Smooth muscle cell (in vitro differentiated cells): Measurements from ENCODE around the gene CARD11. TPM values are rescaled to one million over a fixed set of nuclear protein-coding genes. Genes with fewer than 3 reads are reported as not detected.

Source experiments
- DNase-seq: peaks from one replicate; lab custom pipeline; 2025; ENCODE audit not compliant: unreplicated experiment; lab: John Stamatoyannopoulos, UW
- H2AFZ ChIP-seq: fragments of 200-600 bp; sonication (generic); 2 replicates; pipeline ENCODE4 v1.6.0; 2016; ENCODE audit warnings: antibody characterized with exemption, low read depth, mild to moderate bottlenecking
- H3F3A ChIP-seq: fragments of 200-600 bp; sonication (generic); 2 replicates; pipeline ENCODE4 v1.6.0; 2017; ENCODE audit warnings: antibody characterized with exemption, low read depth
- H3K27ac ChIP-seq: fragments of 200-600 bp; sonication (generic); 2 replicates; pipeline ENCODE4 v1.5.1; 2016; ENCODE audit warnings: low read depth, mild to moderate bottlenecking
- H3K27me3 ChIP-seq: fragments of 200-600 bp; sonication (generic); 2 replicates; pipeline ENCODE4 v1.6.1; 2016; ENCODE audit warnings: low read depth, mild to moderate bottlenecking
- H3K36me3 ChIP-seq: fragments of 200-600 bp; sonication (generic); 2 replicates; pipeline ENCODE4 v1.5.1; 2016; ENCODE audit warnings: low read depth
- H3K4me1 ChIP-seq: fragments of 200-600 bp; sonication (generic); 2 replicates; pipeline ENCODE4 v1.5.1; 2016; ENCODE audit warnings: low read depth
- H3K4me2 ChIP-seq: fragments of 200-600 bp; sonication (generic); 2 replicates; pipeline ENCODE4 v1.6.0; 2016; ENCODE audit warnings: mild to moderate bottlenecking
- H3K4me3 ChIP-seq: fragments of 200-600 bp; sonication (generic); 2 replicates; pipeline ENCODE4 v1.5.1; 2016; ENCODE audit warnings: mild to moderate bottlenecking
- H3K79me2 ChIP-seq: fragments of 200-600 bp; sonication (generic); 2 replicates; pipeline ENCODE4 v1.6.0; 2016; ENCODE audit warnings: low read depth, mild to moderate bottlenecking
- H3K9ac ChIP-seq: fragments of 200-600 bp; sonication (generic); 2 replicates; pipeline ENCODE4 v1.6.0; 2016; ENCODE audit warnings: low read depth
- H3K9me3 ChIP-seq: fragments of 200-600 bp; sonication (generic); replicated peaks from 2 replicates; pipeline ENCODE4 v1.5.1; 2016; ENCODE audit warnings: low read depth
- H4K20me1 ChIP-seq: fragments of 200-600 bp; sonication (generic); 2 replicates; pipeline ENCODE4 v1.6.0; 2016; ENCODE audit warnings: low read depth
- WGBS: methylation state at CpG from one replicate; pipeline ENCODE4 v1.1.7; 2016; ENCODE audit warnings: low lambda C conversion rate; 5-methylcytosine and 5-hydroxymethylcytosine counted together
- polyA plus RNA-seq: library from polyadenylated mRNA; unstranded; fragments of >200 nt; fragmentation: Nextera tagmentation; extraction: Ambion mirVana; gene quantifications from 2 replicates; pipeline ENCODE4 v1.2.1, GENCODE V29; 2016
- total RNA-seq: library from RNA; depleted of rRNA; stranded (reverse); fragments of >200 nt; gene quantifications from 2 replicates; pipeline ENCODE4 v1.2.3, GENCODE V29; 2014
- TF ChIP-seq, protein P1 (sequence below): fragments of 200-600 bp; sonication (generic); IDR thresholded peaks from 2 replicates; pipeline ENCODE4 v1.5.1; 2017; ENCODE audit warnings: borderline replicate concordance, mild to moderate bottlenecking, antibody characterized with exemption; ENCODE audit not compliant: insufficient read depth, poor library complexity, severe bottlenecking

Gene CARD11
- total and polyA plus RNA-seq, 2 experiments from 2014 or later: 1.3 to 2.4 TPM

DNA sequence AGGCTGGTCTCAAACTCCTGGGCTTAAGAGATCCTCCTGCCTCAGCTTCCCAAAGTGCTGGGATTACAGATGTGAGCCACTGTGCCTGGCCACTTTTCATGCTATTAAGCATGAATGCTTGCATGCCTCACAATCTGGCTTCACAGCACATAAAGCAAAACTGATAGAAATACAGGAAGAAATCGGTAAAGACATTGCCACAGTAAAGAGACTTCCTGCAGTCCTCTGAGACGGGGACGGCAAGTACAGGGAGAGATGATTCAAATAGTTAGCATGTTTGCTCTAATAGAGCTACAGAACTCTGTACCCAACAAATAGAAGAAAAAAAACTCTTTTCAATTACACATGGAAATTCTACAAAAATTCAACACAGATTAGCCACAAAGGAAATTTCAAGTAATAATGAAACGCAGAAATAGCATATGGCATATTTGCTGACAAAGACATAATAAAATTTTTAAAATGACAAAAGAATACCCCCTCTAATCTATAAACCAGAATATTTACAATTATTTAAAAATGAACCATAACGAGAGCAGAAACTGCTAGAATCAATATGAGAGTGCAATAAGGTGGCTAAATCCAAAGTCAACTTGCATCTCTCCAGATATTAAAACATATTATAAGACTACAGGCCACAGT lies 32.3 kb downstream of the CARD11 start:
- no peak overlapping the region for H3K27ac ChIP-seq
- H2AFZ ChIP-seq: no peak overlapping the region
- no peak overlapping the region for H3K4me2 ChIP-seq
- H3K9me3 ChIP-seq: no peaks in the 10 kb centered on the region
- H3F3A ChIP-seq: no peaks in the 10 kb centered on the region
- no peaks in the 10 kb centered on the region for H3K27me3 ChIP-seq
- no peaks in the 10 kb centered on the region for H3K4me1 ChIP-seq
- no peaks in the 10 kb centered on the region for H4K20me1 ChIP-seq
- TF ChIP-seq, protein P1, sequence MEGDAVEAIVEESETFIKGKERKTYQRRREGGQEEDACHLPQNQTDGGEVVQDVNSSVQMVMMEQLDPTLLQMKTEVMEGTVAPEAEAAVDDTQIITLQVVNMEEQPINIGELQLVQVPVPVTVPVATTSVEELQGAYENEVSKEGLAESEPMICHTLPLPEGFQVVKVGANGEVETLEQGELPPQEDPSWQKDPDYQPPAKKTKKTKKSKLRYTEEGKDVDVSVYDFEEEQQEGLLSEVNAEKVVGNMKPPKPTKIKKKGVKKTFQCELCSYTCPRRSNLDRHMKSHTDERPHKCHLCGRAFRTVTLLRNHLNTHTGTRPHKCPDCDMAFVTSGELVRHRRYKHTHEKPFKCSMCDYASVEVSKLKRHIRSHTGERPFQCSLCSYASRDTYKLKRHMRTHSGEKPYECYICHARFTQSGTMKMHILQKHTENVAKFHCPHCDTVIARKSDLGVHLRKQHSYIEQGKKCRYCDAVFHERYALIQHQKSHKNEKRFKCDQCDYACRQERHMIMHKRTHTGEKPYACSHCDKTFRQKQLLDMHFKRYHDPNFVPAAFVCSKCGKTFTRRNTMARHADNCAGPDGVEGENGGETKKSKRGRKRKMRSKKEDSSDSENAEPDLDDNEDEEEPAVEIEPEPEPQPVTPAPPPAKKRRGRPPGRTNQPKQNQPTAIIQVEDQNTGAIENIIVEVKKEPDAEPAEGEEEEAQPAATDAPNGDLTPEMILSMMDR: no peak
- no peak overlapping the region for H3K4me3 ChIP-seq
- H3K9ac ChIP-seq: no peak overlapping the region
- H3K36me3 ChIP-seq: no peaks in the 10 kb centered on the region
- H3K79me2 ChIP-seq: no peaks in the 10 kb centered on the region
- DNase-seq: no peak
- WGBS: 83% methylated on average over 5 of the region's 5 CpGs

DNA sequence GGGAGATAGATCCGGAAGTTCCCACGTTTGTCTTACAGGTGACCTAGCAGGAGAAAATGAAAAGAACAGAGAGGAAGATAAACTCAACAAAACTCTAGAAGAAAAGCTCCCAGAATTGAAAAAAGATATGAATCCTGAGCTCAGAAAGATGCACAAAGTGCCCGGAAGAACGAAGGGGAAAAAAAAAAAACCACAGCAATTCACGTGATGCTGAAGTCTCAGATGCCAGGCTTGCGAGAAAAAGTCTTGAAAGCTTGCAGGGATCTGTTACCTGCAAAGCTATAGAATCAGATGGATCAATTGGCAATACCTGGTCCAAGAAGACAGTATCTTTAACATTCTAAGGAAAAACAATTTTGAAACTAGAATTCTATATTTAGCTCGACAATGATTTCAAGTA lies 33.5 kb downstream of the CARD11 start:
- H2AFZ ChIP-seq: no peak overlapping the region
- no peaks in the 10 kb centered on the region for H4K20me1 ChIP-seq
- no peak overlapping the region for H3K4me2 ChIP-seq
- no peaks in the 10 kb centered on the region for H3K4me1 ChIP-seq
- TF ChIP-seq, protein P1: no peak
- H3K9ac ChIP-seq: no peak overlapping the region
- no peaks in the 10 kb centered on the region for H3K27me3 ChIP-seq
- no peak for DNase-seq
- H3K4me3 ChIP-seq: no peak overlapping the region
- H3K9me3 ChIP-seq: no peaks in the 10 kb centered on the region
- H3K36me3 ChIP-seq: no peaks in the 10 kb centered on the region
- WGBS: 88% methylated on average over 7 of the region's 7 CpGs
- no peaks in the 10 kb centered on the region for H3K79me2 ChIP-seq
- no peak overlapping the region for H3K27ac ChIP-seq
- H3F3A ChIP-seq: no peaks in the 10 kb centered on the region

DNA sequence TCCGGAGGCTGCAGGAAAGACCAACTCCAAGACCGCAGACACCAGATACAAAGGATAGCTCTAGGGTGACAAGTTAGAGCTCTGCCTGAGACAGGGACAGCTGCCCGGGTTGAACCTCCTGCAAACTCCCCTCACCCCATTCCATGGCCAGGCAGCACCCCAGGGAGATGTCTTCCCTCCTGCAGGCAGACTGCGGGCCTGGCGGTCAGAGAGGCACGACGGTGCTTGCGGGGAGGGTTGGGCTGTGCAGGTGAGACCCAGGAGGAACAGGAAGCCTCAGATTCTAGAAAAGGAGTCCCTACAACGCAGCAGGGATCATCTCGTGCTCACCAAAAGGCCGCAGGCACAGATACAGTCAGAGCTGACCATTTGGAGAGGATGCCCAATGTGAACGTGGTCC lies 34.6 kb downstream of the CARD11 start:
- H3K27ac ChIP-seq: no peak overlapping the region
- H3K4me1 ChIP-seq: no peaks in the 10 kb centered on the region
- H3F3A ChIP-seq: no peaks in the 10 kb centered on the region
- H3K4me2 ChIP-seq: no peak overlapping the region
- WGBS: 95% methylated on average over 12 of the region's 12 CpGs
- no peak overlapping the region for H3K9ac ChIP-seq
- H3K9me3 ChIP-seq: no peaks in the 10 kb centered on the region
- no peaks in the 10 kb centered on the region for H3K36me3 ChIP-seq
- H2AFZ ChIP-seq: no peak overlapping the region
- TF ChIP-seq, protein P1: no peak
- no peaks in the 10 kb centered on the region for H3K79me2 ChIP-seq
- DNase-seq: no peak
- H3K27me3 ChIP-seq: no peaks in the 10 kb centered on the region
- no peak overlapping the region for H3K4me3 ChIP-seq
- H4K20me1 ChIP-seq: no peaks in the 10 kb centered on the region

DNA sequence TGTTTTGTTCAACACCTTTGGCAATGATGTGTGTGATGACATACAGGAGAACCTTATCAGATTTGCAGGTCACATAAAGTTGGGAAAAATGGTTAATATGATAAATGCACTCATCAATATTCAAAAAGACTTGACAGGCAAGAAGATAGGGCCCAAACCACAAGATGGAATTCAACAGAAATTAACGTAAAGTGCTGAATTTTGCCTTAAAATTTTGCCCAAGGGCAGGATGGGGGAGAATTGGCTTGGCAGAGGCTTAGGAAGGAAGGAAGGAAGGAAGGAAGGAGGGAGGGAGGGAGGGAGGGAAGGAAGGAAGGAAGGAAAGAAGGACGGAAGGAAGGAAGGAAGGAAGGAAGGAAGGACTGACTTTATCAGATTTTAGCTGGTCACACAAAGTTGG lies 35.3 kb downstream of the CARD11 start:
- Histone ChIP-seq H3K9ac (no peak overlapping the region), H3K27ac (no peak overlapping the region), H4K20me1 (no peaks in the 10 kb centered on the region), H3K36me3 (no peaks in the 10 kb centered on the region), H3K4me2 (no peak overlapping the region), H3K27me3 (no peaks in the 10 kb centered on the region), H3F3A (no peaks in the 10 kb centered on the region), H2AFZ (no peak overlapping the region), H3K4me3 (no peak overlapping the region), H3K9me3 (no peaks in the 10 kb centered on the region), H3K79me2 (no peaks in the 10 kb centered on the region), H3K4me1 (no peaks in the 10 kb centered on the region)
- TF ChIP-seq, protein P1: no peak
- 100% methylated on average over 1 of the region's 2 CpGs for WGBS
- DNase-seq: no peak
